K562 (cell line): ENCODE data around the gene PRAC1. TPM values are rescaled to one million over a fixed set of nuclear protein-coding genes. Genes with fewer than 3 reads are reported as not detected.

Experiments used
- ATAC-seq: fragments of 200-7000 bp; cut with Tn5 transposase; 3 replicates; pipeline ENCODE4 v1.9.1; 2020; ENCODE audit warnings: moderate library complexity
- BruUV-seq: library from RNA; stranded (reverse); fragments of 400-500 nt; replicated peaks from 2 replicates; lab custom pipeline; 2021; lab: Mats Ljungman, UMichigan
- CTCF ChIA-PET: fragments of 300-600 bp; formaldehyde crosslinking; extraction: SDS; loops from one replicate; lab custom pipeline; 2021; ENCODE audit warnings: low intra/inter-chr PET ratio; lab: Yijun Ruan, JAX
- POLR2A ChIA-PET: fragments of 300-600, 350-650 bp; sonication (Branson Sonifier 250); formaldehyde crosslinking; extraction: SDS; loops from one replicate; lab custom pipeline; 2021; ENCODE audit warnings: antibody characterized with exemption, inconsistent platforms; lab: Yijun Ruan, JAX
- DNase-seq, 4 experiments: peaks; one replicate each; pipeline versions ENCODE4 v3.0.0 to v3.0.0-alpha.2; 2011 to 2018; ENCODE audit warnings: low spot score in 3 of 4, mixed read lengths in 3 of 4; ENCODE audit errors: extremely low read depth in 1 of 4
- FAIRE-seq: peaks from 2 replicates; lab custom pipeline; 2011; peaks lifted over from hg19 to GRCh38; lab: Jason Lieb, UNC
- H2AFZ ChIP-seq: 2 replicates; pipeline ENCODE4 v1.6.0; 2011; ENCODE audit warnings: low read depth, low read length, control low read depth, inconsistent platforms
- H3K27ac ChIP-seq: fragments of 200-600 bp; 3 replicates; pipeline ENCODE4 v1.8.0; 2011; ENCODE audit warnings: low read depth, mild to moderate bottlenecking, control low read depth, inconsistent platforms, low read length, moderate library complexity, mixed read lengths; ENCODE audit errors: extremely low read depth
- H3K27me3 ChIP-seq, 2 experiments: fragments of 300-600 bp in 1 of 2; 2 replicates in 1 of 2; 3 replicates in 1 of 2; pipeline versions ENCODE4 v1.6.0 to v1.8.0; 2011; ENCODE audit warnings: inconsistent platforms in 2 of 2, low read length in 2 of 2, mild to moderate bottlenecking in 1 of 2, mixed read lengths in 1 of 2, moderate library complexity in 1 of 2; ENCODE audit not compliant: control insufficient read depth in 2 of 2, insufficient read depth in 2 of 2
- H3K36me3 ChIP-seq: fragments of 300-600 bp; 3 replicates; pipeline ENCODE4 v1.8.0; 2011; ENCODE audit warnings: mild to moderate bottlenecking, low read length, inconsistent platforms; ENCODE audit not compliant: control insufficient read depth, insufficient read depth
- H3K4me1 ChIP-seq, 2 experiments: fragments of 200-600 bp in 1 of 2; replicated peaks in 1 of 2; 2 replicates in 1 of 2; 3 replicates in 1 of 2; pipeline versions ENCODE4 v1.5.1 to v1.8.0; 2011; ENCODE audit warnings: inconsistent platforms in 2 of 2, low read length in 2 of 2, mild to moderate bottlenecking in 1 of 2, mixed read lengths in 1 of 2, moderate library complexity in 1 of 2; ENCODE audit not compliant: control insufficient read depth in 2 of 2, insufficient read depth in 2 of 2
- H3K4me2 ChIP-seq: 2 replicates; pipeline ENCODE4 v1.6.1; 2011; ENCODE audit warnings: low read length, control low read depth, inconsistent platforms, mixed read lengths; ENCODE audit not compliant: insufficient read depth
- H3K4me3 ChIP-seq: fragments of 200-600 bp; sonication (generic), shearing (Covaris generic); 2 replicates; pipeline ENCODE4 v1.5.1; 2016; ENCODE audit warnings: control low read depth, inconsistent platforms
- H3K79me2 ChIP-seq: fragments of 200-600 bp; 3 replicates; pipeline ENCODE4 v1.8.0; 2011; ENCODE audit warnings: low read length, inconsistent platforms; ENCODE audit not compliant: control insufficient read depth, insufficient read depth
- H3K9ac ChIP-seq, 2 experiments: 2 replicates each; pipeline versions ENCODE4 v1.6.0 to v1.6.1; 2011; ENCODE audit warnings: low read depth in 2 of 2, low read length in 2 of 2, control low read depth in 1 of 2, inconsistent platforms in 1 of 2, mild to moderate bottlenecking in 1 of 2, mixed read lengths in 1 of 2; ENCODE audit not compliant: insufficient read depth in 1 of 2
- H3K9me1 ChIP-seq: one replicate; pipeline ENCODE4 v1.6.0; 2011; ENCODE audit warnings: inconsistent platforms, mild to moderate bottlenecking, low read length, moderate library complexity; ENCODE audit not compliant: control insufficient read depth, insufficient read depth
- H3K9me3 ChIP-seq: replicated peaks from 2 replicates; pipeline ENCODE4 v1.5.1; 2011; ENCODE audit warnings: low read depth, low read length, inconsistent platforms; ENCODE audit not compliant: control insufficient read depth, insufficient read depth
- H4K20me1 ChIP-seq: replicated peaks from 2 replicates; pipeline ENCODE4 v1.6.1; 2011; ENCODE audit warnings: low read length, inconsistent platforms, mixed read lengths; ENCODE audit not compliant: control insufficient read depth, insufficient read depth
- CEBPB ChIP-seq: fragments of 450-650 bp; IDR thresholded peaks from 2 replicates; pipeline ENCODE4 v1.6.1; 2016; ENCODE audit warnings: missing genetic modification characterization, missing compliant biosample characterization
- DDX20 ChIP-seq: fragments of 450-650 bp; IDR thresholded peaks from 2 replicates; pipeline ENCODE4 v1.6.1; 2016; ENCODE audit warnings: missing genetic modification characterization, low read depth, mild to moderate bottlenecking, missing compliant biosample characterization, moderate library complexity
- EZH2 ChIP-seq: IDR thresholded peaks from 2 replicates; pipeline ENCODE4 v1.6.1; 2012; ENCODE audit warnings: low read depth, mild to moderate bottlenecking, inconsistent platforms, low read length, borderline replicate concordance
- MEF2D ChIP-seq: conservative IDR thresholded peaks from 2 replicates; pipeline ENCODE4 v1.6.1; 2016; ENCODE audit warnings: low read depth, missing genetic modification characterization, missing compliant biosample characterization
- NR3C1 ChIP-seq: sonication (generic); formaldehyde crosslinking; IDR thresholded peaks from 2 replicates; pipeline ENCODE4 v1.8.1; 2022; ENCODE audit warnings: missing genetic modification reagents
- PCBP1 ChIP-seq: fragments of 200-400 bp; formaldehyde crosslinking; IDR thresholded peaks from 2 replicates; pipeline ENCODE4 v1.6.1; 2018; ENCODE audit warnings: mild to moderate bottlenecking, low read depth, low read length; ENCODE audit not compliant: poor library complexity, severe bottlenecking
- RUNX1 ChIP-seq: sonication (generic); IDR thresholded peaks from 2 replicates; pipeline ENCODE4 v1.6.1; 2016; ENCODE audit warnings: antibody characterized with exemption, low read depth
- SAFB2 ChIP-seq: fragments of 200-400 bp; formaldehyde crosslinking; IDR thresholded peaks from 2 replicates; pipeline ENCODE4 v1.6.1; 2018; ENCODE audit warnings: borderline replicate concordance, low read length, low read depth, moderate library complexity; ENCODE audit not compliant: severe bottlenecking
- TEAD1 ChIP-seq, 2 experiments: fragments of 450-650 bp in 1 of 2; sonication (generic) in 1 of 2; formaldehyde crosslinking; IDR thresholded peaks; 2 replicates each; pipeline versions ENCODE4 v1.4.0 to v1.8.0; 2020 to 2022; ENCODE audit warnings: mild to moderate bottlenecking in 2 of 2, missing genetic modification reagents in 1 of 2
- TEAD4 ChIP-seq, 2 experiments: sonication (generic) in 1 of 2; formaldehyde crosslinking in 1 of 2; IDR thresholded peaks; 2 replicates each; pipeline versions ENCODE4 v1.6.1 to v1.8.0; 2012 to 2022; ENCODE audit warnings: borderline replicate concordance in 1 of 2, inconsistent platforms in 1 of 2, low read length in 1 of 2, mild to moderate bottlenecking in 1 of 2, missing genetic modification reagents in 1 of 2
- USF2 ChIP-seq: sonication (generic); formaldehyde crosslinking; IDR thresholded peaks from 2 replicates; pipeline ENCODE4 v1.5.0; 2020; ENCODE audit warnings: missing genetic modification reagents
- ZNF12 ChIP-seq: sonication (generic); formaldehyde crosslinking; IDR thresholded peaks from 2 replicates; pipeline ENCODE4 v1.4.0; 2020; ENCODE audit warnings: mild to moderate bottlenecking, missing genetic modification reagents
- ZNF764 ChIP-seq: fragments of 250-450 bp; sonication (Bioruptor Pico); IDR thresholded peaks from 2 replicates; pipeline ENCODE4 v1.4.0; 2020; ENCODE audit warnings: low read depth, mild to moderate bottlenecking, moderate library complexity
- ZSCAN32 ChIP-seq: fragments of 450-650 bp; formaldehyde crosslinking; IDR thresholded peaks from 2 replicates; pipeline ENCODE4 v1.4.0; 2020; ENCODE audit warnings: mild to moderate bottlenecking, moderate library complexity
- WGBS: fragments of 100-300 bp; shearing (Covaris generic); methylation state at CpG from one replicate; pipeline ENCODE4 v1.1.6; 2016; ENCODE audit warnings: low coverage, mixed read lengths; ENCODE audit not compliant: insufficient coverage; ENCODE audit errors: missing lambda C conversion rate; 5-methylcytosine and 5-hydroxymethylcytosine counted together
- in situ Hi-C: fragments of 300-500 bp; cut with MboI; formaldehyde crosslinking; loops from 4 replicates; pipeline ENCODE4 v1.15.0; 2018; ENCODE audit warnings: inconsistent platforms, mixed read lengths
- intact Hi-C: fragments of 100-400 bp; cut with micrococcal nuclease; formaldehyde crosslinking; loops from 2 replicates; pipeline ENCODE4 v1.14.2; 2022
- polyA plus RNA-seq, 8 experiments: library from polyadenylated mRNA; depleted of rRNA in 4 of 8; stranded (reverse) in 5 of 8; unstranded in 3 of 8; fragments of >200 nt; fragmentation: Nextera tagmentation in 2 of 8; fragmentation: Illumina TruSeq in 1 of 8; extraction: Ambion mirVana in 2 of 8; extraction: Trizol in 1 of 8; gene quantifications; 2 replicates each; pipeline versions ENCODE4 v1.2.1 to v1.2.3, GENCODE V29; 2011 to 2014; ENCODE audit warnings: inconsistent platforms in 1 of 8, missing spikeins in 1 of 8
- total RNA-seq, 7 experiments: library from RNA; depleted of rRNA in 6 of 7; stranded (reverse); fragments of >200 nt in 6 of 7; fragmentation: Illumina TruSeq in 2 of 7; extraction: Trizol in 2 of 7; gene quantifications; 2 replicates each; pipeline versions ENCODE4 v1.2.1 to v1.2.3, GENCODE V29; 2011 to 2021; ENCODE audit warnings: low replicate concordance in 1 of 7
- TF ChIP-seq, protein P1 (sequence below): fragments of 250-450 bp; sonication (Bioruptor Pico); IDR thresholded peaks from 2 replicates; pipeline ENCODE4 v1.8.0; 2022; ENCODE audit warnings: inconsistent platforms, mild to moderate bottlenecking, moderate library complexity, borderline replicate concordance

Gene PRAC1
- total and polyA plus RNA-seq, 9 of the 15 experiments (the other 6 are each of a cell fraction or from before 2014, with no cell fraction given), result not detected

DNA sequence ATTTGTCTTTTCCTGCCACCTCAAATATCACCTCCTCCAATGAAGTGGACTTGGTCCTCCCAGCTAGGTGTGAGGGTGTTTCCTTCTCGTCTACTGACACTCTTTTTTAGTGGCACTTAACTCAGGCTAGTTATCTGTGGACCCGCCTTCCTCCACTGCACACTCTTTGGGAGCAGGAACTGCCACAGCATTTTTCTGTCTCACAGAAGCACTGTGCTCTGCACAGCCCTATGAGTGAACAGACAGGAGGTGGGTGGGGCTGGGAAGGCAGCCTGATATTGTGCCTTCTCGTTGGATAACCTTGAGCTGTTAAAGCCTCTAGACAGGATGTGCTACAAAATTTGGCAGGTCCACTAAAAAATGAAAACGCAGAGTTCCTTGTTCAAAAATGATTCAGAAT lies 38.1 kb upstream of the PRAC1 start:
- H3K4me1 ChIP-seq, result no peaks in the 10 kb centered on the region
- no peak for FAIRE-seq
- no peak overlapping the region for H3K9ac ChIP-seq
- no peaks in the 10 kb centered on the region for H3K9me3 ChIP-seq
- H4K20me1 ChIP-seq, result no peaks in the 10 kb centered on the region
- TF ChIP-seq TEAD1 (CRISPR knock-in tag; IDR thresholded peaks at IDR 0.05) (no peak), SAFB2 (no peak), ZSCAN32 (no peak)
- TF ChIP-seq, all 486 proteins: peak for 0
- H2AFZ ChIP-seq, result no peak overlapping the region
- DNase-seq (no peak), ATAC-seq (no peak)
- no peaks in the 10 kb centered on the region for H3K36me3 ChIP-seq
- WGBS, result 0% methylated on average over 4 of the region's 4 CpGs
- H3K9me1 ChIP-seq, result no peaks in the 10 kb centered on the region
- peaks cover 40 to 45% of the 10 kb centered on the region in 2 experiments for H3K27me3 ChIP-seq
- POLR2A ChIA-PET, result interaction anchor here (0.6 to 1.9 kb wide), 2 partner anchors 9 to 135 kb away, joined by 3 to 10 read pairs; no protein-coding TSS in a partner anchor
- CTCF ChIA-PET, result no interaction called here
- in situ Hi-C loops (no loop called here), intact Hi-C loops (no loop called here)
- no peaks in the 10 kb centered on the region for H3K79me2 ChIP-seq
- no peak overlapping the region for H3K4me2 ChIP-seq
- H3K4me3 ChIP-seq, result no peak overlapping the region
- no TSS peak for BruUV-seq
- H3K27ac ChIP-seq, result no peak overlapping the region

- Histone ChIP-seq H3K79me2 (no peaks in the 10 kb centered on the region), H3K9ac (no peak overlapping the region), H3K9me1 (no peaks in the 10 kb centered on the region), H3K9me3 (no peaks in the 10 kb centered on the region), H4K20me1 (0 out of 2 replicates have a peak, but pooled peaks cover under 1% of the 10 kb centered on the region), H3K4me3 (no peak overlapping the region), H3K36me3 (no peaks in the 10 kb centered on the region), H3K27ac (no peak overlapping the region), H3K4me1 (peaks cover 0 to 6% of the 10 kb centered on the region in 2 experiments; a peak in 2 of 5 replicates), H3K27me3 (peaks cover 45 to 56% of the 10 kb centered on the region in 2 experiments), H2AFZ (no peak overlapping the region), H3K4me2 (no peak overlapping the region)
- ATAC-seq (no peak), DNase-seq (no peak), FAIRE-seq (no peak)
- ChIA-PET CTCF (no interaction called here), POLR2A (interaction anchor here (1.1 kb wide), 1 partner anchor 22 kb away, joined by 3 read pairs; no protein-coding TSS in a partner anchor)
- intact Hi-C loops, result no loop called here
- BruUV-seq, result no TSS peak
- in situ Hi-C loops, result no loop called here
- no peak for TF ChIP-seq CEBPB (tag)
- no peak for TF ChIP-seq ZNF12 (CRISPR knock-in tag)
- TF ChIP-seq NR3C1 (CRISPR knock-in tag), result no peak
- no peak for TF ChIP-seq MEF2D (tag)
- no peak for TF ChIP-seq EZH2
- TF ChIP-seq, protein P1, sequence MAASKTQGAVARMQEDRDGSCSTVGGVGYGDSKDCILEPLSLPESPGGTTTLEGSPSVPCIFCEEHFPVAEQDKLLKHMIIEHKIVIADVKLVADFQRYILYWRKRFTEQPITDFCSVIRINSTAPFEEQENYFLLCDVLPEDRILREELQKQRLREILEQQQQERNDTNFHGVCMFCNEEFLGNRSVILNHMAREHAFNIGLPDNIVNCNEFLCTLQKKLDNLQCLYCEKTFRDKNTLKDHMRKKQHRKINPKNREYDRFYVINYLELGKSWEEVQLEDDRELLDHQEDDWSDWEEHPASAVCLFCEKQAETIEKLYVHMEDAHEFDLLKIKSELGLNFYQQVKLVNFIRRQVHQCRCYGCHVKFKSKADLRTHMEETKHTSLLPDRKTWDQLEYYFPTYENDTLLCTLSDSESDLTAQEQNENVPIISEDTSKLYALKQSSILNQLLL (CRISPR knock-in tag), result no peak
- TF ChIP-seq TEAD4 (IDR thresholded peaks at IDR 0.05; ENCODE audit: low read length), result no peak
- no peak for TF ChIP-seq TEAD4 (CRISPR knock-in tag; IDR thresholded peaks at IDR 0.05; ENCODE audit: borderline replicate concordance)
- no peak for TF ChIP-seq ZNF764 (CRISPR knock-in tag)
- no peak for TF ChIP-seq PCBP1
- no peak for TF ChIP-seq USF2 (CRISPR knock-in tag)
- TF ChIP-seq DDX20 (tag), result no peak
- no peak for TF ChIP-seq RUNX1
Observed at GRCh38 chr17:48759288-48759687, 37.0 kb upstream of the PRAC1 start.
